Measurements from ENCODE around the gene OPN1LW.
"Not testable (repeated sequence)": the region's sequence is repeated elsewhere in the genome, so short reads cannot be mapped to it uniquely, and the experiment has no call there.

Gene OPN1LW

GRCh38 chrX:154142950-154143745 lies 895 bp upstream of the OPN1LW start:
- H3K4me3 ChIP-seq (ENCODE audit: low read depth, low read length) = no peak overlapping the region
- no peak for TF ChIP-seq CTCF (IDR thresholded peaks at IDR 0.05; ENCODE audit: borderline replicate concordance, insufficient read depth, low read depth, low read length)

GRCh38 chrX:154151030-154151429 lies 7.0 kb downstream of the OPN1LW start:
- H3K4me3 ChIP-seq (ENCODE audit: low read depth, low read length) = not testable (repeated sequence)

- not testable (repeated sequence) for H3K4me3 ChIP-seq (ENCODE audit: low read depth, low read length)
Observed at GRCh38 chrX:154156221-154156620, 12.2 kb downstream of the OPN1LW start.

GRCh38 chrX:154157207-154157606 lies 13.2 kb downstream of the OPN1LW start:
- not testable (repeated sequence) for H3K4me3 ChIP-seq (ENCODE audit: low read depth, low read length)

- H3K4me3 ChIP-seq (ENCODE audit: low read depth, low read length) = not testable (repeated sequence)
Observed at GRCh38 chrX:154159345-154159744, 15.3 kb downstream of the OPN1LW start.

- not testable (repeated sequence) for H3K4me3 ChIP-seq (ENCODE audit: low read depth, low read length)
Observed at GRCh38 chrX:154164902-154165301, 20.9 kb downstream of the OPN1LW start.

- H3K4me3 ChIP-seq (ENCODE audit: low read depth, low read length) = not testable (repeated sequence)
Observed at GRCh38 chrX:154168384-154168783, 24.3 kb downstream of the OPN1LW start.

- H3K4me3 ChIP-seq (ENCODE audit: low read depth, low read length) = not testable (repeated sequence)
Observed at GRCh38 chrX:154172535-154172943, 28.5 kb downstream of the OPN1LW start.

GRCh38 chrX:154174356-154174755 lies 30.3 kb downstream of the OPN1LW start:
- not testable (repeated sequence) for H3K4me3 ChIP-seq (ENCODE audit: low read depth, low read length)

GRCh38 chrX:154182296-154182695 lies 38.3 kb downstream of the OPN1LW start, which contains the start of gene OPN1MW:
TSS of gene OPN1MW (plus strand) at chrX:154182596. CDS start at chrX:154182678, 82 bp downstream.
- not testable (repeated sequence) for H3K4me3 ChIP-seq (ENCODE audit: low read depth, low read length)

GRCh38 chrX:154183794-154184193 lies 39.8 kb downstream of the OPN1LW start:
- H3K4me3 ChIP-seq (ENCODE audit: low read depth, low read length) = not testable (repeated sequence)

- not testable (repeated sequence) for H3K4me3 ChIP-seq (ENCODE audit: low read depth, low read length)
Observed at GRCh38 chrX:154192846-154193245, 48.8 kb downstream of the OPN1LW start.

- H3K4me3 ChIP-seq (ENCODE audit: low read depth, low read length) = not testable (repeated sequence)
Observed at GRCh38 chrX:154194316-154194715, 50.3 kb downstream of the OPN1LW start.

GRCh38 chrX:154196466-154196865 lies 52.4 kb downstream of the OPN1LW start:
- H3K4me3 ChIP-seq (ENCODE audit: low read depth, low read length) = not testable (repeated sequence)
